HCT116 (cell line): ENCODE measurements around the gene SHISA7.

Source experiments
- ELF1 ChIP-seq: IDR thresholded peaks from 2 replicates; pipeline ENCODE4 v1.6.1; 2012; ENCODE audit warnings: low read depth, borderline replicate concordance
- EZH2 ChIP-seq: fragments of 200-600 bp; sonication (generic); IDR thresholded peaks from 2 replicates; pipeline ENCODE4 v1.6.1; 2017; ENCODE audit warnings: antibody characterized with exemption, mixed run types
- EZH2phosphoT487 ChIP-seq: fragments of 200-600 bp; IDR thresholded peaks from 2 replicates; pipeline ENCODE4 v1.6.1; 2018; ENCODE audit warnings: antibody characterized with exemption, borderline replicate concordance
- POLR2A ChIP-seq: IDR thresholded peaks from 2 replicates; pipeline ENCODE4 v1.7.0; 2011; ENCODE audit warnings: borderline replicate concordance; ENCODE audit not compliant: insufficient read depth, insufficient read length; ENCODE audit errors: extremely low read depth
- POLR2AphosphoS5 ChIP-seq: IDR thresholded peaks from 2 replicates; pipeline ENCODE4 v1.6.1; 2011; ENCODE audit warnings: mild to moderate bottlenecking, low read depth, low read length, moderate library complexity
- RAD21 ChIP-seq: IDR thresholded peaks from 2 replicates; pipeline ENCODE4 v1.6.1; 2012; ENCODE audit warnings: low read depth, mild to moderate bottlenecking
- SRF ChIP-seq: IDR thresholded peaks from 2 replicates; pipeline ENCODE4 v1.6.1; 2012; ENCODE audit warnings: low read depth
- ZFX ChIP-seq: fragments of 450-650 bp; IDR thresholded peaks from 2 replicates; pipeline ENCODE4 v1.6.1; 2017
- ZNF274 ChIP-seq: fragments of 200-500 bp; sonication (Bioruptor generic); IDR thresholded peaks from 2 replicates; pipeline ENCODE4 v1.6.1; 2014; ENCODE audit warnings: mild to moderate bottlenecking, low read depth, low read length, inconsistent platforms
- TF ChIP-seq, protein P1 (sequence below), 3 experiments: fragments of 200-600 bp in 1 of 3; sonication (generic) in 1 of 3; IDR thresholded peaks in 2 of 3; conservative IDR thresholded peaks in 1 of 3; 2 replicates each; pipeline ENCODE4 v1.5.1; 2012 to 2017; ENCODE audit warnings: low read depth in 2 of 3, low read length in 2 of 3, antibody characterized with exemption in 1 of 3, borderline replicate concordance in 1 of 3, control low read depth in 1 of 3, mild to moderate bottlenecking in 1 of 3, mixed read lengths in 1 of 3, mixed run types in 1 of 3, moderate library complexity in 1 of 3; ENCODE audit not compliant: insufficient read depth in 1 of 3
- TF ChIP-seq, protein P2 (sequence below): IDR thresholded peaks from 2 replicates; pipeline ENCODE4 v1.6.1; 2012; ENCODE audit warnings: low read depth

DNA sequence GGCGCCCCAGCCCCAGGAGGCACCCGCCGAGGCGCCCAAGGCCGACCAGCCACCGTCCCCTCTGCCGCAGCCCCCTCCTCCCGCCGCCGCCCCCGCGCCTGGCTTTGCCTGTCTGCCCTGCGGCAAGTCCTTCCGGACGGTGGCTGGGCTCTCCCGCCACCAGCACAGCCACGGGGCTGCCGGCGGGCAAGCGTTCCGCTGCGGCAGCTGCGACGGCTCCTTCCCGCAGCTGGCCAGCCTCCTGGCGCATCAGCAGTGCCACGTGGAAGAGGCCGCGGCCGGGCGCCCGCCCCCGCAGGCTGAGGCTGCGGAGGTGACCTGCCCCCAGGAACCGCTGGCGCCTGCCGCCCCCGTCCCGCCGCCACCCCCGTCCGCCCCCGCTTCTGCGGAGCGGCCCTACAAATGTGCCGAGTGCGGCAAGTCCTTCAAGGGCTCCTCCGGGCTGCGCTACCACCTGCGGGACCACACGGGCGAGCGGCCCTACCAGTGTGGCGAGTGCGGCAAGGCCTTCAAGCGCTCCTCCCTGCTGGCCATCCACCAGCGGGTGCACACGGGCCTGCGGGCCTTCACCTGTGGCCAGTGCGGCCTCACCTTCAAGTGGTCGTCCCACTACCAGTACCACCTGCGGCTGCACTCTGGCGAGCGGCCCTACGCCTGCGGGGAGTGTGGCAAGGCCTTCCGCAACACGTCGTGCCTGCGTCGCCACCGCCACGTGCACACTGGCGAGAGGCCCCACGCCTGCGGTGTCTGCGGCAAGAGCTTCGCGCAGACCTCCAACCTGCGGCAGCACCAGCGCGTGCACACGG is 39.3 kb upstream of the SHISA7 start:
- TF ChIP-seq, protein P1, sequence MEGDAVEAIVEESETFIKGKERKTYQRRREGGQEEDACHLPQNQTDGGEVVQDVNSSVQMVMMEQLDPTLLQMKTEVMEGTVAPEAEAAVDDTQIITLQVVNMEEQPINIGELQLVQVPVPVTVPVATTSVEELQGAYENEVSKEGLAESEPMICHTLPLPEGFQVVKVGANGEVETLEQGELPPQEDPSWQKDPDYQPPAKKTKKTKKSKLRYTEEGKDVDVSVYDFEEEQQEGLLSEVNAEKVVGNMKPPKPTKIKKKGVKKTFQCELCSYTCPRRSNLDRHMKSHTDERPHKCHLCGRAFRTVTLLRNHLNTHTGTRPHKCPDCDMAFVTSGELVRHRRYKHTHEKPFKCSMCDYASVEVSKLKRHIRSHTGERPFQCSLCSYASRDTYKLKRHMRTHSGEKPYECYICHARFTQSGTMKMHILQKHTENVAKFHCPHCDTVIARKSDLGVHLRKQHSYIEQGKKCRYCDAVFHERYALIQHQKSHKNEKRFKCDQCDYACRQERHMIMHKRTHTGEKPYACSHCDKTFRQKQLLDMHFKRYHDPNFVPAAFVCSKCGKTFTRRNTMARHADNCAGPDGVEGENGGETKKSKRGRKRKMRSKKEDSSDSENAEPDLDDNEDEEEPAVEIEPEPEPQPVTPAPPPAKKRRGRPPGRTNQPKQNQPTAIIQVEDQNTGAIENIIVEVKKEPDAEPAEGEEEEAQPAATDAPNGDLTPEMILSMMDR (IDR thresholded peaks at IDR 0.05 in 2 of 3, conservative IDR thresholded peaks at IDR 0.05 in 1 of 3; ENCODE audit: borderline replicate concordance in 1 of 3, insufficient read depth in 1 of 3, low read depth in 2 of 3, low read length in 2 of 3): no peak
- TF ChIP-seq POLR2AphosphoS5 (no peak), RAD21 (no peak), EZH2 (no peak), EZH2phosphoT487 (no peak), POLR2A (no peak), ZNF274 (no peak), ELF1 (no peak), SRF (no peak), ZFX (no peak)
- TF ChIP-seq, protein P2, sequence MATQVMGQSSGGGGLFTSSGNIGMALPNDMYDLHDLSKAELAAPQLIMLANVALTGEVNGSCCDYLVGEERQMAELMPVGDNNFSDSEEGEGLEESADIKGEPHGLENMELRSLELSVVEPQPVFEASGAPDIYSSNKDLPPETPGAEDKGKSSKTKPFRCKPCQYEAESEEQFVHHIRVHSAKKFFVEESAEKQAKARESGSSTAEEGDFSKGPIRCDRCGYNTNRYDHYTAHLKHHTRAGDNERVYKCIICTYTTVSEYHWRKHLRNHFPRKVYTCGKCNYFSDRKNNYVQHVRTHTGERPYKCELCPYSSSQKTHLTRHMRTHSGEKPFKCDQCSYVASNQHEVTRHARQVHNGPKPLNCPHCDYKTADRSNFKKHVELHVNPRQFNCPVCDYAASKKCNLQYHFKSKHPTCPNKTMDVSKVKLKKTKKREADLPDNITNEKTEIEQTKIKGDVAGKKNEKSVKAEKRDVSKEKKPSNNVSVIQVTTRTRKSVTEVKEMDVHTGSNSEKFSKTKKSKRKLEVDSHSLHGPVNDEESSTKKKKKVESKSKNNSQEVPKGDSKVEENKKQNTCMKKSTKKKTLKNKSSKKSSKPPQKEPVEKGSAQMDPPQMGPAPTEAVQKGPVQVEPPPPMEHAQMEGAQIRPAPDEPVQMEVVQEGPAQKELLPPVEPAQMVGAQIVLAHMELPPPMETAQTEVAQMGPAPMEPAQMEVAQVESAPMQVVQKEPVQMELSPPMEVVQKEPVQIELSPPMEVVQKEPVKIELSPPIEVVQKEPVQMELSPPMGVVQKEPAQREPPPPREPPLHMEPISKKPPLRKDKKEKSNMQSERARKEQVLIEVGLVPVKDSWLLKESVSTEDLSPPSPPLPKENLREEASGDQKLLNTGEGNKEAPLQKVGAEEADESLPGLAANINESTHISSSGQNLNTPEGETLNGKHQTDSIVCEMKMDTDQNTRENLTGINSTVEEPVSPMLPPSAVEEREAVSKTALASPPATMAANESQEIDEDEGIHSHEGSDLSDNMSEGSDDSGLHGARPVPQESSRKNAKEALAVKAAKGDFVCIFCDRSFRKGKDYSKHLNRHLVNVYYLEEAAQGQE: no peak
